Measurements from ENCODE around the gene BIRC2.

GRCh38 chr11:102420547-102420946 is 73.5 kb downstream of the BIRC2 start:
- TF ChIP-seq, protein P1, sequence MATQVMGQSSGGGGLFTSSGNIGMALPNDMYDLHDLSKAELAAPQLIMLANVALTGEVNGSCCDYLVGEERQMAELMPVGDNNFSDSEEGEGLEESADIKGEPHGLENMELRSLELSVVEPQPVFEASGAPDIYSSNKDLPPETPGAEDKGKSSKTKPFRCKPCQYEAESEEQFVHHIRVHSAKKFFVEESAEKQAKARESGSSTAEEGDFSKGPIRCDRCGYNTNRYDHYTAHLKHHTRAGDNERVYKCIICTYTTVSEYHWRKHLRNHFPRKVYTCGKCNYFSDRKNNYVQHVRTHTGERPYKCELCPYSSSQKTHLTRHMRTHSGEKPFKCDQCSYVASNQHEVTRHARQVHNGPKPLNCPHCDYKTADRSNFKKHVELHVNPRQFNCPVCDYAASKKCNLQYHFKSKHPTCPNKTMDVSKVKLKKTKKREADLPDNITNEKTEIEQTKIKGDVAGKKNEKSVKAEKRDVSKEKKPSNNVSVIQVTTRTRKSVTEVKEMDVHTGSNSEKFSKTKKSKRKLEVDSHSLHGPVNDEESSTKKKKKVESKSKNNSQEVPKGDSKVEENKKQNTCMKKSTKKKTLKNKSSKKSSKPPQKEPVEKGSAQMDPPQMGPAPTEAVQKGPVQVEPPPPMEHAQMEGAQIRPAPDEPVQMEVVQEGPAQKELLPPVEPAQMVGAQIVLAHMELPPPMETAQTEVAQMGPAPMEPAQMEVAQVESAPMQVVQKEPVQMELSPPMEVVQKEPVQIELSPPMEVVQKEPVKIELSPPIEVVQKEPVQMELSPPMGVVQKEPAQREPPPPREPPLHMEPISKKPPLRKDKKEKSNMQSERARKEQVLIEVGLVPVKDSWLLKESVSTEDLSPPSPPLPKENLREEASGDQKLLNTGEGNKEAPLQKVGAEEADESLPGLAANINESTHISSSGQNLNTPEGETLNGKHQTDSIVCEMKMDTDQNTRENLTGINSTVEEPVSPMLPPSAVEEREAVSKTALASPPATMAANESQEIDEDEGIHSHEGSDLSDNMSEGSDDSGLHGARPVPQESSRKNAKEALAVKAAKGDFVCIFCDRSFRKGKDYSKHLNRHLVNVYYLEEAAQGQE (IDR thresholded peaks at IDR 0.05; ENCODE audit: insufficient read depth in 1 of 2, low read depth in 2 of 2, low read length in 2 of 2) = no peak
- TF ChIP-seq TAF1 (IDR thresholded peaks at IDR 0.05; ENCODE audit: borderline replicate concordance, insufficient read depth, low read length) (no peak), POLR2AphosphoS5 (IDR thresholded peaks at IDR 0.05; ENCODE audit: low read depth, low read length) (no peak), SIN3A (IDR thresholded peaks at IDR 0.05; ENCODE audit: borderline replicate concordance, insufficient read depth, low read length) (no peak)
